OCI-LY7 (cell line): ENCODE measurements around the gene TCERG1. TPM values are rescaled to one million over a fixed set of nuclear protein-coding genes. Genes with fewer than 3 reads are reported as not detected.

Experiments used
- BruUV-seq: library from RNA; stranded (reverse); fragments of 400-500 nt; replicated peaks from 2 replicates; lab custom pipeline; 2021; lab: Mats Ljungman, UMichigan
- CTCF ChIA-PET: fragments of 300-600 bp; sonication (Branson Sonifier 250); formaldehyde crosslinking; loops from one replicate; lab custom pipeline; 2022; ENCODE audit warnings: antibody characterized with exemption; ENCODE audit not compliant: unreplicated experiment; lab: Charles Lee
- POLR2A ChIA-PET: fragments of 300-600 bp; sonication (Branson Sonifier 250); formaldehyde crosslinking; loops from one replicate; lab custom pipeline; 2022; ENCODE audit warnings: antibody characterized with exemption; lab: Charles Lee
- DNase-seq: peaks from one replicate; pipeline ENCODE4 v3.0.0-alpha.2; 2015; ENCODE audit warnings: low spot score
- H2AFZ ChIP-seq: fragments of 200-600 bp; sonication (generic), shearing (Covaris generic); 2 replicates; pipeline ENCODE4 v1.6.1; 2014; ENCODE audit warnings: mild to moderate bottlenecking, antibody characterized with exemption, low read length, moderate library complexity
- H3K27ac ChIP-seq: fragments of 200-600 bp; sonication (generic); 2 replicates; pipeline ENCODE4 v1.5.1; 2014; ENCODE audit warnings: mixed run types, low read depth, mild to moderate bottlenecking, moderate library complexity, low read length, inconsistent platforms; ENCODE audit not compliant: poor library complexity, severe bottlenecking
- H3K36me3 ChIP-seq: fragments of 200-600 bp; sonication (generic); 2 replicates; pipeline ENCODE4 v1.6.1; 2014; ENCODE audit warnings: mild to moderate bottlenecking, antibody characterized with exemption, low read length, moderate library complexity, mixed read lengths; ENCODE audit not compliant: insufficient read depth
- H3K4me1 ChIP-seq: fragments of 200-600 bp; sonication (generic); 2 replicates; pipeline ENCODE4 v1.5.1; 2014; ENCODE audit warnings: mild to moderate bottlenecking, low read length; ENCODE audit not compliant: insufficient read depth, poor library complexity, severe bottlenecking
- H3K4me2 ChIP-seq: fragments of 200-600 bp; sonication (generic); 2 replicates; pipeline ENCODE4 v1.6.1; 2014; ENCODE audit warnings: mild to moderate bottlenecking, low read length
- H3K4me3 ChIP-seq: fragments of 200-600 bp; sonication (generic); 2 replicates; pipeline ENCODE4 v1.5.1; 2014; ENCODE audit warnings: mild to moderate bottlenecking, low read depth, low read length; ENCODE audit not compliant: poor library complexity, severe bottlenecking
- H3K79me2 ChIP-seq: fragments of 200-600 bp; sonication (generic); 2 replicates; pipeline ENCODE4 v1.6.1; 2016; ENCODE audit warnings: low read depth, mild to moderate bottlenecking, low read length, moderate library complexity, mixed read lengths; ENCODE audit not compliant: insufficient read depth
- H3K9me2 ChIP-seq: fragments of 200-600 bp; sonication (generic); 2 replicates; pipeline ENCODE4 v1.6.1; 2016; ENCODE audit warnings: mild to moderate bottlenecking, low read length, mixed read lengths; ENCODE audit not compliant: insufficient read depth
- H3K9me3 ChIP-seq: fragments of 200-600 bp; sonication (generic); 2 replicates; pipeline ENCODE4 v1.6.1; 2014; ENCODE audit warnings: mild to moderate bottlenecking, mixed run types, low read length, mixed read lengths
- H4K20me1 ChIP-seq: fragments of 200-600 bp; sonication (generic); 2 replicates; pipeline ENCODE4 v1.6.1; 2014; ENCODE audit warnings: mild to moderate bottlenecking, antibody characterized with exemption, low read length, moderate library complexity, mixed read lengths; ENCODE audit not compliant: insufficient read depth
- CTCF ChIP-seq: fragments of 200-600 bp; sonication (generic); conservative IDR thresholded peaks from 2 replicates; pipeline ENCODE4 v1.5.1; 2014; ENCODE audit warnings: mild to moderate bottlenecking, antibody characterized with exemption, low read length, moderate library complexity, mixed read lengths
- EZH2phosphoT487 ChIP-seq: fragments of 200-600 bp; sonication (generic); IDR thresholded peaks from 2 replicates; pipeline ENCODE4 v1.6.1; 2018; ENCODE audit warnings: low read depth, borderline replicate concordance, mild to moderate bottlenecking, mixed run types, antibody characterized with exemption, low read length, moderate library complexity, mixed read lengths
- intact Hi-C: fragments of 100-400 bp; cut with micrococcal nuclease; formaldehyde crosslinking; loops from one replicate; pipeline ENCODE4 v1.10.0; 2022; ENCODE audit not compliant: unreplicated experiment
- total RNA-seq, 2 experiments: library from RNA; depleted of rRNA in 1 of 2; stranded (reverse); fragments of >200 nt in 1 of 2; shearing (Covaris generic) in 1 of 2; gene quantifications; 2 replicates each; pipeline ENCODE4 v1.2.3, GENCODE V29; 2014 to 2022

TCERG1 gene
- total RNA-seq, 2 experiments from 2014 or later: 115 to 164 TPM

GRCh38 chr5:146490089-146490843 is 43.1 kb downstream of the TCERG1 start:
- peaks cover 8% of the 10 kb centered on the region; the same call in 1 of the 2 replicates for H3K79me2 ChIP-seq
- H4K20me1 ChIP-seq: no peaks in the 10 kb centered on the region
- no peak for DNase-seq
- CTCF ChIA-PET: no interaction called here
- H2AFZ ChIP-seq: no peak overlapping the region
- H3K27ac ChIP-seq: no peak overlapping the region
- no peaks in the 10 kb centered on the region for H3K9me3 ChIP-seq
- H3K36me3 ChIP-seq: peaks cover 98% of the 10 kb centered on the region
- H3K9me2 ChIP-seq: no peaks in the 10 kb centered on the region
- no peak overlapping the region for H3K4me3 ChIP-seq
- no TSS peak for BruUV-seq
- POLR2A ChIA-PET: interaction anchor here (1.3 to 1.7 kb wide), 2 partner anchors 11 to 26 kb away, joined by 3 to 5 read pairs; partner anchors contain the start of gene GPR151
- TF ChIP-seq EZH2phosphoT487 (no peak), CTCF (no peak)
- H3K4me1 ChIP-seq: no peaks in the 10 kb centered on the region
- intact Hi-C loops: no loop called here
- no peak overlapping the region for H3K4me2 ChIP-seq

DNA sequence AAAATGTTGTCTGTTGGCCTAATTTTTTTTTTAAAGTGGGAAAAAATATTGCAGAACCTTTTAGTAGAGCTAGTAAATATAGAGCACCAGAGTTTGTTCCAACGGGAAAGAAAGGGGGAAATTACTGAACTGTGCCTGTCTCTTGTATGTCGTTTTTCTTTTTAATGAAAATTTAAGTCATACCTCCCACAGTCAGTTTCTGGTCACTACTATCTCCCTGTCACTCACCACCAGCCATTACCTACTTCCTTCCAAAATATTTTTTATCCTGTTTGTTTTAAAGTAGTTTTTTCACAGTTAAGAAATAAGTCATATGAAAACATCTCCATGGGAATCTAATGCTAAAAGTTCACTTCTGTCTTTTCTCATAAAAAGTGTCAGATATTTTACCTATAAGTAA is 47.5 kb downstream of the TCERG1 start:
- intact Hi-C loops: no loop called here
- Histone ChIP-seq H3K9me3 (no peaks in the 10 kb centered on the region), H3K4me3 (no peak overlapping the region), H3K4me2 (no peak overlapping the region), H3K79me2 (peaks cover 16% of the 10 kb centered on the region; the same call in 1 of the 2 replicates), H3K27ac (no peak overlapping the region), H3K9me2 (no peaks in the 10 kb centered on the region), H3K4me1 (no peaks in the 10 kb centered on the region), H3K36me3 (peaks cover 98% of the 10 kb centered on the region), H4K20me1 (no peaks in the 10 kb centered on the region), H2AFZ (no peak overlapping the region)
- ChIA-PET POLR2A (no interaction called here), CTCF (no interaction called here)
- TF ChIP-seq EZH2phosphoT487 (no peak), CTCF (no peak)
- no peak for DNase-seq
- BruUV-seq: no TSS peak

GRCh38 chr5:146499680-146500079 is 52.5 kb downstream of the TCERG1 start:
- H4K20me1 ChIP-seq: no peaks in the 10 kb centered on the region
- H3K4me2 ChIP-seq: no peak overlapping the region
- no peaks in the 10 kb centered on the region for H3K9me3 ChIP-seq
- no peak for TF ChIP-seq EZH2phosphoT487
- no peak for TF ChIP-seq CTCF
- no peak overlapping the region for H2AFZ ChIP-seq
- POLR2A ChIA-PET: interaction anchor here (0.8 to 1.7 kb wide), 4 partner anchors 16 to 387 kb away, joined by 3 to 4 read pairs (median 4); no protein-coding TSS in a partner anchor
- peaks cover 96% of the 10 kb centered on the region for H3K36me3 ChIP-seq
- intact Hi-C loops: no loop called here
- H3K9me2 ChIP-seq: no peaks in the 10 kb centered on the region
- H3K4me3 ChIP-seq: no peak overlapping the region
- peaks cover 11% of the 10 kb centered on the region; the same call in 1 of the 2 replicates for H3K79me2 ChIP-seq
- BruUV-seq: no TSS peak
- no peaks in the 10 kb centered on the region for H3K4me1 ChIP-seq
- CTCF ChIA-PET: no interaction called here
- H3K27ac ChIP-seq: no peak overlapping the region
- no peak for DNase-seq
